ENCODE results near the gene GRM2. TPM values are rescaled to one million over a fixed set of nuclear protein-coding genes. Genes with fewer than 3 reads are reported as not detected.

The GRM2 gene
- total RNA-seq, 4 donors from 2014 or later, result 0.16 to 0.27 TPM; not detected in 2

DNA sequence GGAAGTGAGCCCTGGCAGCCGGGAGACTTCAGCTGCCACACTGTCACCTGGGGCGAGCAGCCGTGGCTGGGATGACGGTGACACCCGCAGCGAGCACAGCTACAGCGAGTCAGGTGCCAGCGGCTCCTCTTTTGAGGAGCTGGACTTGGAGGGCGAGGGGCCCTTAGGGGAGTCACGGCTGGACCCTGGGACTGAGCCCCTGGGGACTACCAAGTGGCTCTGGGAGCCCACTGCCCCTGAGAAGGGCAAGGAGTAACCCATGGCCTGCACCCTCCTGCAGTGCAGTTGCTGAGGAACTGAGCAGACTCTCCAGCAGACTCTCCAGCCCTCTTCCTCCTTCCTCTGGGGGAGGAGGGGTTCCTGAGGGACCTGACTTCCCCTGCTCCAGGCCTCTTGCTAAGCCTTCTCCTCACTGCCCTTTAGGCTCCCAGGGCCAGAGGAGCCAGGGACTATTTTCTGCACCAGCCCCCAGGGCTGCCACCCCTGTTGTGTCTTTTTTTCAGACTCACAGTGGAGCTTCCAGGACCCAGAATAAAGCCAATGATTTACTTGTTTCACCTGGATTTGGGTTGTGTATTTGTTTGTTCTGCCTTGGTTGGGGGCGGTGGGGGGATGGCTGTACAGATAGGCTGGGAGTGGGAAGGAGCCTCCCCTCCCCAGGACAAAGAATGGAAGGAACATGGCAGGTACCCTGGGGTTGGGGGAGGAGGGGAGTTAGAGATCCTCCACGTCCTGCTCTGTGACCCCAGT lies 2.9 kb upstream of the GRM2 start:
- Histone ChIP-seq H3K4me3 (no peak overlapping the region), H3K9me3 (no peaks in the 10 kb centered on the region), H3K36me3 (peaks cover 0 to 18% (median 9%) of the 10 kb centered on the region in 4 donors), H3K4me1 (peaks cover 0 to 8% (median 5%) of the 10 kb centered on the region in 4 donors), H3K27ac (no peak overlapping the region), H3K27me3 (peaks cover 6% of the 10 kb centered on the region)
- in situ Hi-C loops (cut with MboI; ENCODE audit: low pct_ligation_motif_present in 1 of 4, low pct_unique_long_range_greater_than_20kb in 1 of 4, low sequenced_read_pairs in 3 of 4) (no loop called here), intact Hi-C loops (cut with DNase I; ENCODE audit: low total_unique reads) (no loop called here)
- TF ChIP-seq EP300 (IDR thresholded peaks at IDR 0.05; ENCODE audit: low read depth) (no peak), POLR2AphosphoS5 (IDR thresholded peaks at IDR 0.05) (no peak), POLR2A (IDR thresholded peaks at IDR 0.05) (no peak)
- TF ChIP-seq, protein P1, sequence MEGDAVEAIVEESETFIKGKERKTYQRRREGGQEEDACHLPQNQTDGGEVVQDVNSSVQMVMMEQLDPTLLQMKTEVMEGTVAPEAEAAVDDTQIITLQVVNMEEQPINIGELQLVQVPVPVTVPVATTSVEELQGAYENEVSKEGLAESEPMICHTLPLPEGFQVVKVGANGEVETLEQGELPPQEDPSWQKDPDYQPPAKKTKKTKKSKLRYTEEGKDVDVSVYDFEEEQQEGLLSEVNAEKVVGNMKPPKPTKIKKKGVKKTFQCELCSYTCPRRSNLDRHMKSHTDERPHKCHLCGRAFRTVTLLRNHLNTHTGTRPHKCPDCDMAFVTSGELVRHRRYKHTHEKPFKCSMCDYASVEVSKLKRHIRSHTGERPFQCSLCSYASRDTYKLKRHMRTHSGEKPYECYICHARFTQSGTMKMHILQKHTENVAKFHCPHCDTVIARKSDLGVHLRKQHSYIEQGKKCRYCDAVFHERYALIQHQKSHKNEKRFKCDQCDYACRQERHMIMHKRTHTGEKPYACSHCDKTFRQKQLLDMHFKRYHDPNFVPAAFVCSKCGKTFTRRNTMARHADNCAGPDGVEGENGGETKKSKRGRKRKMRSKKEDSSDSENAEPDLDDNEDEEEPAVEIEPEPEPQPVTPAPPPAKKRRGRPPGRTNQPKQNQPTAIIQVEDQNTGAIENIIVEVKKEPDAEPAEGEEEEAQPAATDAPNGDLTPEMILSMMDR (IDR thresholded peaks at IDR 0.05), result no peak
- 80% methylated on average over 10 of the region's 12 CpGs; no CpG with 5 or more reads in 1 of the 2 donors for WGBS, 2 donors (ENCODE audit: low coverage in 1 of 2)
- no peak for DNase-seq

DNA sequence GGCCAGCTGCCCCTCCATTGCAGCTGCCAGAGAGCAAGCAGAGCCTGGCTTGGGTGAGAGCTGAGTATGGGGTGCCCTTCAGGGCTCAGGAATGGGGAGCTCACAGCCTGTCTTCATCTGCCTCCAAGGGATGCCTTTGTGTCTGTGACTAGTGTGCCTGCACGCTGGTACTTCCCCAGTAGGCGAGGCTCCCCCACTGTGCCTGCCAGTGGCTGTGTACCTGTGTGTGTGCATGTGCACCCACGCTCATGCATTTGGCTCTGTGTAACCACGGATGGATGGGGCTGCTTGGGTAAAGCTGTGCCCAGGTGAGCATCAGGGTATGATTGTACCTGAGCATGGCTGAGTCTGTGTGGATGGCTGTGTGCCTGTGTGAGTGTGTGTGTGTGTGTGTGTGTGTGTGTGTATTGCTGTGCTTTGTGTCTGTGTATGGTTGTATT lies 2.3 kb upstream of the GRM2 start:
- DNase-seq, result no peak
- peaks cover 0 to 8% (median 5%) of the 10 kb centered on the region in 4 donors for H3K4me1 ChIP-seq
- no peaks in the 10 kb centered on the region for H3K9me3 ChIP-seq
- H3K27ac ChIP-seq, result no peak overlapping the region
- intact Hi-C loops (cut with DNase I; ENCODE audit: low total_unique reads) (no loop called here), in situ Hi-C loops (cut with MboI; ENCODE audit: low pct_ligation_motif_present in 1 of 4, low pct_unique_long_range_greater_than_20kb in 1 of 4, low sequenced_read_pairs in 3 of 4) (no loop called here)
- TF ChIP-seq POLR2AphosphoS5 (IDR thresholded peaks at IDR 0.05), result no peak
- no peak for TF ChIP-seq EP300 (IDR thresholded peaks at IDR 0.05; ENCODE audit: low read depth)
- TF ChIP-seq, protein P1 (IDR thresholded peaks at IDR 0.05), result no peak
- no peak for TF ChIP-seq POLR2A (IDR thresholded peaks at IDR 0.05)
- peaks cover 0 to 12% (median 6%) of the 10 kb centered on the region in 4 donors for H3K36me3 ChIP-seq
- peaks cover 6% of the 10 kb centered on the region for H3K27me3 ChIP-seq
- WGBS, 2 donors (ENCODE audit: low coverage in 1 of 2), result 93% methylated on average over 4 of the region's 4 CpGs; no CpG with 5 or more reads in 1 of the 2 donors
- no peak overlapping the region for H3K4me3 ChIP-seq

DNA sequence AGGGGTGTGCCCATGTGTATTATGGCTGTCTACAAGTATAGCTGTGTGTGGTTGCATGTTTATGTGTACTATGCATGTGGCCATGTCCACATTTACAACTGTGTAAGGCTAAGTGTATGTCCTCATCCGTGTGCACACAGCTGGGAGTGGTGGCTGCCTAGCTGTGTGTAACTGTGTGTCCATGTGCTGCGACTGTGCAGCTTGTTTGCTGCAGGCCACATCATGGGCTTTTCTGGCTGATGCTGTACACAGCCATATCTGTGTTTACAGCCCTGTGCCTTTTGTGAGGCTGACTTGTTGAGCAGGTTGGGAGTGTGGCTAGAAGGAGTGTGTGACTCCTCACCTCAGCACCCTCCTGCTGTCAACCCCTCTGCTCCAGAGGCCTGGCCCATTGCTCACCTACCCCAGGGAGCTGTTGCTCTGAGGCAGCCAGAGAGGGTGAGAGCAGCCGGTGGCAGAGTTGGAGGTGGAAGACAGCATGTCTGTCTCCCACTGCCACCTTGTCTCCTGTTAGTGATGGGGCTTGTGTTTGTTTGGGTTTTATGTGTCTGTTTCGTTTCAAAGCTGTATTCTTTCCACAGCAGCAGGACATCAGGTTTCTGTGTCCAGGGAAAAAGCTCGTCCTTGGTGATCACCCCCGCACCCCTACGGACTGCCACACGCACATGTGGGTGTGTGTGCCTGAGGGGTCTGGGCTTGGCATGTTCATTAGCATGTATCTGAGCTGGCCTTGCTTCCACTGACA lies 1.4 kb upstream of the GRM2 start:
- TF ChIP-seq EP300 (IDR thresholded peaks at IDR 0.05; ENCODE audit: low read depth) (no peak), POLR2A (IDR thresholded peaks at IDR 0.05) (no peak), POLR2AphosphoS5 (IDR thresholded peaks at IDR 0.05) (no peak)
- TF ChIP-seq, protein P1 (IDR thresholded peaks at IDR 0.05), result no peak
- peaks cover 0 to 7% (median 1%) of the 10 kb centered on the region in 4 donors for H3K36me3 ChIP-seq
- intact Hi-C loops (cut with DNase I; ENCODE audit: low total_unique reads), result no loop called here
- no peak for DNase-seq
- H3K4me3 ChIP-seq, result no peak overlapping the region
- H3K4me1 ChIP-seq, result peaks cover 0 to 8% (median 5%) of the 10 kb centered on the region in 4 donors
- H3K27me3 ChIP-seq, result peaks cover 6% of the 10 kb centered on the region
- 94% methylated on average over 8 of the region's 8 CpGs; no CpG with 5 or more reads in 1 of the 2 donors for WGBS, 2 donors (ENCODE audit: low coverage in 1 of 2)
- in situ Hi-C loops (cut with MboI; ENCODE audit: low pct_ligation_motif_present in 1 of 4, low pct_unique_long_range_greater_than_20kb in 1 of 4, low sequenced_read_pairs in 3 of 4), result no loop called here
- H3K27ac ChIP-seq, result no peak overlapping the region
- no peaks in the 10 kb centered on the region for H3K9me3 ChIP-seq

DNA sequence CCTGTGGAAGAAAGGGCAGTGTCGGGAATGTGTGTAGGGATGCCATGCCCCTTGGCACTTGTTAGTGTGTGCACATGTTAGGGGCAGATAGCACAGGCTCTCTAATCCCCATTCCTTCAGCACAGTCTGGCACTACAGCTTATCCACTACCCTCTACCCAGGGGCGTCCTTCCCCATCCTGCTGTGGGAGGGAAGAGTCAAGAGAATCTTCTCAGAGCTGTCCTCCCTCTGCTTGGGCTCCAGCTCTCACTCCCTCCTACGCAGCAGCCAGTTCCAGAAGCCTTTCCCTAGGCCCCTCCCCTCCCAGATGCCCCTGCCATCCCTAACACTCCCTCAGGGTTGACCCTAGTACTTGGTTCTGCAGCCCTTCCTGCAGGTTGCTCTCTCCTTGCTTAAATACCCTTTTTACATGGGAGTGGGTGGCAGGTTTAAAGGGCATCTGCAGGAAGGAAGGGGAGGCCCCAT lies 815 bp upstream of the GRM2 start:
- in situ Hi-C loops (cut with MboI; ENCODE audit: low pct_ligation_motif_present in 1 of 4, low pct_unique_long_range_greater_than_20kb in 1 of 4, low sequenced_read_pairs in 3 of 4), result no loop called here
- WGBS, 2 donors (ENCODE audit: low coverage in 1 of 2), result 90 to 94% methylated on average over 3 of the region's 3 CpGs
- DNase-seq, result no peak
- no peak overlapping the region for H3K4me3 ChIP-seq
- no peaks in the 10 kb centered on the region for H3K9me3 ChIP-seq
- no peak for TF ChIP-seq POLR2AphosphoS5 (IDR thresholded peaks at IDR 0.05)
- TF ChIP-seq POLR2A (IDR thresholded peaks at IDR 0.05), result no peak
- TF ChIP-seq, protein P1 (IDR thresholded peaks at IDR 0.05), result no peak
- no peak for TF ChIP-seq EP300 (IDR thresholded peaks at IDR 0.05; ENCODE audit: low read depth)
- H3K4me1 ChIP-seq, result peaks cover 0 to 8% (median 5%) of the 10 kb centered on the region in 4 donors
- no peak overlapping the region for H3K27ac ChIP-seq
- peaks cover 0 to 7% (median 0%) of the 10 kb centered on the region in 4 donors for H3K36me3 ChIP-seq
- intact Hi-C loops (cut with DNase I; ENCODE audit: low total_unique reads), result no loop called here
- H3K27me3 ChIP-seq, result peaks cover 6% of the 10 kb centered on the region

Measured in transverse colon (tissue), 4 donors.